HT1080 (cell line): ENCODE results near the gene REXO4. TPM values are rescaled to one million over a fixed set of nuclear protein-coding genes. Genes with fewer than 3 reads are reported as not detected.
"Not testable (repeated sequence)": the region's sequence is repeated elsewhere in the genome, so short reads cannot be mapped to it uniquely, and the experiment has no call there.

Experiments used
- DNase-seq: peaks from one replicate; pipeline ENCODE4 v3.0.0-alpha.2; 2015; ENCODE audit warnings: low read depth
- total RNA-seq: library from RNA; depleted of rRNA; stranded (reverse); fragments of >200 nt; shearing (Covaris generic); gene quantifications from 2 replicates; pipeline ENCODE4 v1.2.3, GENCODE V29; 2014

REXO4 gene
- total RNA-seq, 1 experiment from 2014 or later = 31.6 TPM

DNA sequence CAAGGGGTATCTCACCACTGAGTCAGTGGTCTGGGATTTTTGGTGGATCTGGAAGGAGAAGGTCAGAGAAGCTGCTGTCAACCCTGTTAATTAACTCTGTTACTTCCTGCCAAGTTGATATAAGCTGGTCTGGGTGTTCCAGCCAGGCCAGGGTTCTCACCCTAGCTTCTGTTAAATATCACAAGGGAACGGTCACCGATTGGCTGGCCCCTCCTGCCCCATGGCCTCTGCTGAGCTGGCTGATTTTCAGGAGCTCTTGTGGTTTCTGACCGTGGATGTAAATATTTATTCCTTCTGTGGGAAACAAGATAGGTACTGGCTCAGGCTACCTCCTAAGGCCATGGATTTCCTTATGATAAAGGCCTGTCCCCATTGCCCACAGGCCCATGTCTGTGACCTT lies 5.4 kb upstream of the REXO4 start:
- no peak for DNase-seq

DNA sequence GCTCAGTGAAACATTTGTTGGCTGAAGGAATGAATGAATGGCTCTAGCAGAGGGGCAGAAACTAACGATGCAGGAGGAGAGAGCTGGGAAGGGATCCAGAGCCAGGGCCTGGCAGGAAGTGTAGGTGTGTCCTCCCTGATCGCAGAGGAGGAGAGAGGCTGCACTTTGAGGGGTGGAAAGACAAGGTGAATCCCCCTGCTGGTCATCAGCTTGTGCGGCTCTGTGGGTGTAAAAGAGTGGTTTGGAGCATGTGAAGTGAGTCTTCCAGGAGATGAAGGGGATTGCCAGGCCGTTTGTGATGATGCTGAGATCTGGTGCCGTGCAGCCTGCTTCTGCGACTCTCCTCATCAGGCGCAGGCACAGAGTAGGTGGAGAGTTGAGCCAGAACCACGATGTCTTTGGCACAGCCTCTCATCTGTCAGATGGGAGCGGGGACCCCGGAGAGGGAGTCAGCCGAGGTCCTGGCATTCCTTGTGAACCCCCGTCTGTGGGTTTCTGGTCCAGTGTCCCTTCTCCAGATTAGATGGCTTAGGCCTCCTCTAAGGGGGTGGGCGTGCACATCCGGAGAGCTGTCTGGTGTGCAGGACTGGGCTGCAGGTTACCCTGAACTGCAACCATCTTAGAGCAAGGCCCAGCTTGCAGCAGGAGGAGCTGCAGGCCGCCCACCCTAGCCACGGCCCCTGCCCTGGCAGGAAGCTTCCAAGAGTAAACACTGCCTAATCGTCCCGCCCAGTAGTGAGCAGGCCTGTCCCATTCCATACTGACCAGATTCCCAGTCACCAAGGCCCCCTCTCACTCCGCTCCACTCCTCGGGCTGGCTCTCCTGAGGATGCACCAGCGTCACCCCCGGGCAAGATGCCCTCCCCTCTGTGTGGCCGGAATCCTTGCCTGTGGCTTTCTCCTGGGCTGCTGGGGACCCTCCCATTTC lies 4.1 kb upstream of the REXO4 start, which contains the start of gene ADAMTS13:
Gene ADAMTS13, plus strand, starts transcription at position 753 of the 928 bp plus-strand sequence. Its CDS starts 77 bp downstream, at position 830.
- peak; percentile 54 for DNase-seq

DNA sequence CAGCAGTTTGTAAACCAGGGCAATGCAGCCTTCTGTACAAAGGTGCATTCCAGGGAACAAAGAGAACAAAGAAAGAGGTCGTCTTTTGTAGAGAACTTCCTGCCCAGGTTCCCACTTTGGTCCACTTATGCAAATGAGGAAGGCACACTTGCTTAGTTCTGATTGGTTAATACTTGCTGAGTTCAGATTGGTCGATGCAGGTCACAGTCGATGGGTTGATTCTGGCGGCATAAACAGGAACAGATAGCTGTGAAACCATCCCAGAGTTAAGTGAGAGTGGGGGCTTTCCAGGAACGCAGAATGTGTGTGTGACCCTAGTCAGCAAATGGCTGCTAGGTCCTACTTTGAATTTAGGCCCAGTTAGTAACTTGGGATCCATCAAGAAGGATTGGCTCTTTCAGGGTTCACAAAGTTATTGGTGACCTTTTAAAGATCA lies 2.6 kb upstream of the REXO4 start:
- no peak for DNase-seq

DNA sequence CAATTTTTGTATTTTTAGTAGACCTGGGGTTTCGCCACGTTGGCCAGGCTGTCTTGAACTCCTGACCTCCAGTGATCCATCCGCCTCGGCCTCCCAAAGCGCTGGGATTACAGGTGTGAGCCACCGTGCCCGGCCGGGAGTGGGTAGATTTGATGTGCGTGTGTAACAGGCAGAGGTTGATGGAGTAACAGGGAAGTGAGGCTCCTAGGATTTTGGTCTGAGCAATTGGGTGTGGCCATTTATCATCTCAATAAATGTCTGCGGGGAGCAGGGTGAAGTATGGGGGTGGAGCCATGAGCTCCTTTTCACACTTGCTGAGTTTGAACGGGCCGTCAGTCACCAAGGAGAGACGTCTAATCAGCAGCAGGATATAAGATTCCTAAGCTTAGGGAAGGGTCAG lies 1.2 kb upstream of the REXO4 start:
- no peak for DNase-seq

DNA sequence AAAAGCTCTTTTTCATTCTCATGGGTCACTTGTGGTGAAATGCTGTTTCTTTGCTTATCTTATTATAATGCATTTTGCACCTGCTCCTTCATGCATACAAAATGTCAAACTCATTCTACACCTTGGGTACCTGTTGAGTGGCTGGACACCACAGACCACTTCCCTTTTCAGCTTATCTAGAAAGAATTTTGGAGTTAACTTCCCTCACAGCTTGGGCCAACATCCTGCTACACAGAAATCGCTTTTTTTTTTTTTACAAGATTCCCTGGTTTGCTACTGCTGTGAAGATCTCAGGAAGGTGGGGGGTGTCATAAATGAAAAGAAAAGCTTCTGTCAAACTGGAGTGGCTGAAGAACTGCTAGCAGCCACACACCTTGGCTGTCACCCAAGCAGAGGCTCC lies 2.6 kb downstream of the REXO4 start:
- DNase-seq = no peak

DNA sequence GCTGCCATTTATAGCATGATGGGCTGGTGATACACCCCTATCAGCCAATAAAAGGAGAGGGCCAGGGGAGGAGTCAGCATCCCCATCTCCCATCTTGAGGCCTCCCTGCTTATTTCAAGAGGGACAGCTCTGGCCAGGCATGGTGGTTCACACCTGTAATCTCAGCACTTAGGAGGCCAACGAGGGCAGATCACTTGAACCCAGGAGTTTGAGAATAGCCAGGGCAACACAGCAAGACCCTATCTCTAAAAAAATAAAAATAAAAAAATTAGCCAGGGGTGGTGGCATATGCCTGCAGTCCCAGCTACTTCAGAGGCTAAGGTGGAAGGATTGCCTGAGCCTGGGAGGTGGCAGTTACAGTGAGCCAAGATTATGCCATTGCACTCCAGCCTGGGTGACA lies 9.8 kb downstream of the REXO4 start:
- no peak for DNase-seq

DNA sequence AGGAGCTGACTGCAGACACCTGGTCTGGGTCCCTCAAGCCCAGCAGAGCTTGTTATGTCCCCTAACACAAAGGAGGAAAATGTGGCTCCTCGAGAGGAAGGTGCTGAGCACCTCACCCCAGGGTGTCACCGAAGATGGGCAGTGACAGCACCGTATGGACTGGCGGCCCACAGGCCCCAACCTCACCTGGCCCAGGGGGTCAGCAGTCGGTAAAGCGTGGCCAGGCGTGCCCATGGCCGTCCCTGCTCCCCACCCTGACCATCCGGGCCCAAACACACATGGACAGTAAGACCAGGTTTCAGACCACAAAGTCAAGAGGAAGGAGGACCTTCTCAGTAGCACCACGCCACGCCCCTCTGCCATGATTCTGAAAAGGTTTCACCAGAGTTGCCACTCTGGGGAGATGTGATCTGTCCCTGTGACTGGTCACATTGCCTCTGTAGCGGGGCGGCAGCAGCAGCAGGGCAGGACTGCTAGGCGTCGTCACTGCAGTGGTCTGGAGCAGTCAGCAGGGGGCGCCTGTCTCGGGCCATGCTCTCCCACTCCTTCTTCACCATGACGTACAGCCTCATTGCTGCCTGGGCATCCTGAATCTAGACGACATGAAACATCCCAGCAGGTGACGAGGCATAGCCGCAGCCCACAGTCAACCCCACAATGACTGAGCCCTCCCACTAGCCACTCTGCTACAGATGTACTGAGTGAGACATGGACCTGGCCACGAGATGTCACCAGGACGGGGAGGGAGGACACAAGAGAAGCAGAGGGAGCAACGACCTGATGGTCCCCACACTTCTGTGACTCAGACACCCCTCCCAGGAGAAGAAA lies 11.1 kb downstream of the REXO4 start:
- DNase-seq = peak; percentile 74

DNA sequence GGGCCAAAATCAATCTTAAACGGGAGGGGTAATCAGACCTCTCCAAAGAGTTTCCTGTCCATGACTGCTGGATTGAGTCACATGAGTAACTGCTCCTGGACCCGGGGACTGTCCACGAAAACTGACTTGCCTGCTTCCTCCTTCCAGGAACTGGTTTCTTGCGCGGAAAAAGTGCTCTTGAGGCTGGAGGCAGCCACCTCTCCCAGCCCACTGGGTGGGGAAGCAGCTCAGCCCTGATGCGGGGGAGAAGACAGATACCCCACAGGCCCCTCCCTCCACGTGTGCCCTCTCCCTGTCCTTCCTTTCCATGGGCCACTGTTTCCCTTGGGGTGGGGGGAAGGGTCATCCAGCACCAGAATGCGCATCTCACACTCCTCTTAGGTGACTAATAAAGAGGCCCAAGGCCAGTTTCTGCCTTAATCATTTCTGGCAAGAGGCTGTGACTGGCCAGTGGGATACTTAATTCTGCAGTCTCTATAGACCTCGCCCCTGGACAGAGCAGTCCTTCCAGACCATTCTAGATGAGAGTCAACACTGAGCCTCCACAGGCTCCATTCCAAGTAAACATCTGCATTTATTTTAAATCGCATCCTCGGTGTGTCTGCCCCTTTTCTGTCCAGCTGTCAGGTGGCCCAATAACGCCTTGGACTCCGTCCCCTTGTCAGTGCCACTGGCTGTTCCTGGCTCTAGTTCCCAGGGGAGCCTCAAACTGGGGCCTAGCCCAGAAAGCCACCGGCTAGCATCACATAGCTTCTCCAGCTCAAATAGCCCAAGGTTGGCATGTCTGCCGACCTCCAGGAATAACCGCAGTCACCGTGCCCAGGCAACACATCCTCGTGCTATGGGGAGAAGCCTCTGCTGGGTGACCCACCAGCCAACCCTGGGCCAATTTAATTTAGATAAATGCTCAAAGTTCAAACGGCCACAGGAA lies 12.0 kb downstream of the REXO4 start:
- peak; percentile 25 for DNase-seq

DNA sequence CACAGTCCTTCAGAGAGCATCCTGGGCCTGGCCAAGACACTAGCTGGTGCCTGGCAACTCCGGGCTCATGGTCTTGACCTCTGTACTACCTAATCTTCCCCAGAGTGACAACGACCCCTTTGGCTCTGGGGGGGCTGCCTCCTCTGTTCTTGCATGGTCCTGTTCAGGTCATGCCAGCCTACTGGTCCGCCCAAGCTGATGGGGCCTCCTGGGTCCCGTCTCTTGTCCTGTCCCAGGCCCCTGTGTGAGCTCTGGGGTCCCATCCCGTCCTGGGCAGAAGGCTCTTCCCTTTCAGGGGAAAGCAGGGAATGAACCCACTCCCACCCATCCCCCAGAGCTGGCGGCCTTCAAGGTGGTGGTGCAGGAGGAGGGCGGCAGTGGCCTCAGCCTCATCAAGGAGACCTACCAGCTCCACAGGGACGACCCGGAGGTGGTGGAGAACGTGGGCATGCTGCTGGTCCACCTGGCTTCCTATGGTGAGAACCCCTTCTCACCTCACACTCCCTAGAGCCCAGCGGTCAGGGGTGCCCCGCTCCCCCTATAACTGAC lies 13.3 kb downstream of the REXO4 start:
- no peak for DNase-seq

DNA sequence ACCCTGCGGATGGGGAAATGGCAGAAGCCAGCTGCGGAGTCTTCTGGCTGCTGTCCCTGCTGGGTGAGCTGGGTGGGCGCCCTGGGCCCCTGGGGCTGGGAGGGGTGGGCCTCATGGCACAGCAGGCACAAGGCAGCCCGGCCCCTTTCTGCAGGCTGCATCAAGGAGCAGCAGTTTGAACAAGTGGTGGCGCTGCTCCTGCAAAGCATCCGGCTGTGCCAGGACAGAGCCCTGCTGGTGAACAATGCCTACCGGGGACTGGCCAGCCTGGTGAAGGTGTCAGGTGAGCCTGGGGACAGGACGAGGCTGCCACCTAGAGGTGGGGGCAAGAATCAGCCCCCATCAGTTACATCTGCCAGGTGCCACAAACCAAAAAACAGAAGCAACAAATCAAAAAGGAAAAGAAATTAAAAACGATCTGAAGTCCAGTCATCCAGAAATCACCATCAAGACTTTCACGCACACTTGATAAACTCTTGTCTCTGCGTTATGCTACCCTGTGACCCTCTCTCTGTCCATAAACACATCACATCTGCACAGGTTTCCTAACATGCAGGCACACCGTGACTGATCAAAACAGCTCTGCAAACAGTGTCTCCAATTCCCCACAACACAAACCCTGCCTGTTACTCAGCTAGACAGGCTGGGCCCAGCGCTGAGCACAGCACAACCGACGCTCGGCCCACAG lies 13.9 kb downstream of the REXO4 start:
- peak; percentile 30 for DNase-seq

DNA sequence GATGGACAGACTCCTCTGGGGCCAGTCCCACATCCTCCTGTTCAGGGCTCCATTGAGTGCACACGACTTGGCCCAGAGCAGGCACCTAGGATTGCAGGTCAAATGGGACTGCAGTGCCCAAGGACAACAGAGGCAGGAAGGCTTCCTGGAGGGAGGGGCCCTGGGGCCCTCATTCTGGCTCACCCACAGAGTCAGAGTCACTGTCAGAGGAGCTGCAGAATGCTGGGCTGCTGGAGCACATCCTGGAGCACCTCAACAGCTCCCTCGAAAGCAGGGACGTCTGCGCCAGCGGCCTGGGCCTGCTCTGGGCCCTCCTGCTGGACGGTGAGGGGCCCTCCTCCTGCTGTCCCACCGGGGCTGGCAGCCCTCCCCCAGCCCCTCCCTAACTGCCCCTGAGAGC lies 15.1 kb downstream of the REXO4 start:
- no peak for DNase-seq

DNA sequence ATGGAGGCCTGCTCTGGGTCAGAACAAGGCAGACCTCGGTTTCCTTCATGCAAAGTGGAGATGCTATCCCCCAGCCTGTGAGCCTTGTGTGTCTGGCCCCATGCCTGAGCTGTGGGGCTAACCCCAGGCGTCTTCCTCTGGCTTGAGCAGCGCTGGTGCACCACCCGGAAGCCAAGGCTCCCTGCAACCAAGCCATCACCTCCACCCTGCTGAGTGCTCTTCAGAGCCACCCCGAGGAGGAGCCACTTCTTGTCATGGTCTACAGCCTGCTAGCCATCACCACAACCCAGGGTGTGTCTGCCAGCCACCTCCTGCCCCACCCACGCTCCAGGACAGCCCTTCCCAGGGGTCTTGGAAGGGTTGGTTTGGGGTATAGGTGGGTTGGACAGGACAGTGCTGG lies 16.2 kb downstream of the REXO4 start:
- DNase-seq = no peak

DNA sequence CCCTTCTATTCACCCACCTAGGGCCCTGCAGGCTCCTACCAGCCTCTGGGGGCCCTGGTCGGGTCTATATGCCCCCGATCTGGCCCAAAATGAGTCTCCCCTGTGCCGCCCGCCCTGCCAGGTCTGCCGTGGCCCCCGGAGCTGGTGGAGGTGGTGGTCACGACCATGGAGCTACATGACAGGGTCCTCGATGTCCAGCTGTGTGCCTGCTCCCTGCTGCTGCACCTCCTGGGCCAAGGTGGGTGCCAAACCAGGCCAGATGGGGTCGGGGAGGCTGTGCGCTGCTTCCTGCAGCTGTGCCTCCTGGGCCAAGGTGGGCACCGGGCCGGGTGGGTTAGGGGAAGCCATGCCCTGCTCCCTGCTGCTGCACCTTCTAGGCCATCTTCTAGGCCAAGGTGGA lies 17.5 kb downstream of the REXO4 start:
- no peak for DNase-seq

DNA sequence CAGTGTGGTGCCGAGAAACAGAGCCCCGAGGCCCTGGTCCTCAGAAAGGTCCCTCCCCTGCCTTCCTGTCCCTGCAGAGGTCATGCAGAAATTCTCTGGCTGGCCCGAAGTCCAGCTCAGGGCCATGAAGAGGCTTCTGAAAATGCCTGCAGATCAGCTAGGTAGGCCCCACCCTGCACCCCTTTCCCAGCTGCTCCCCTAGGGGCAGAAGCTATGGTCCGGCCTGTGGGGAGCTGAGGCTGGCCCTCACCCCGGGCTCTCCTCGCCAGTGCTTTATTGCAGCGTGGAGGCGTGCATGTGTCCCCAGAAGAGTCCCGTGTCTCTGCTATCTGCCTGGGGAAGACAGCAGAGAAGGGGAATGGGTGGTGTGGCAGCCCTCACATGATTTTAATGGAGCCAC lies 19.9 kb downstream of the REXO4 start:
- DNase-seq = no peak

DNA sequence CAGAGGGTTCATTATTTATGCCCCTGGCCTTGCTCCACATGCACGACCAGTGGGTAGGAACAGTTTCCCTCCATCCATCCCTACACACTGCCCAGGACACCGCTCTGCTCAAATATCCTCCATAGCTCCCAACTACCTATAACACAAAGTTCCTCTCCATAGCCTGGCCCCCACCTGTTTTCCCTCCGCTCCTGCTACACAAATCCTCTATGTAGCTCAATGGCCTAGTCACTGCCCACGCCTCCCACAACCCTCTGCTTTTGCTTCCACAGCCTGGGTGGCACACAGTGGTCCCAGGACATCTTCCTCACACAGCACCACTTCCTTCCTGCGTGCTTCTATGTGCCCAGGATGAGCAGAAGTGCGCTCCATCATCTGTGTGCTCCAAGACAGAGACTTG lies 20.4 kb downstream of the REXO4 start:
- no peak for DNase-seq

DNA sequence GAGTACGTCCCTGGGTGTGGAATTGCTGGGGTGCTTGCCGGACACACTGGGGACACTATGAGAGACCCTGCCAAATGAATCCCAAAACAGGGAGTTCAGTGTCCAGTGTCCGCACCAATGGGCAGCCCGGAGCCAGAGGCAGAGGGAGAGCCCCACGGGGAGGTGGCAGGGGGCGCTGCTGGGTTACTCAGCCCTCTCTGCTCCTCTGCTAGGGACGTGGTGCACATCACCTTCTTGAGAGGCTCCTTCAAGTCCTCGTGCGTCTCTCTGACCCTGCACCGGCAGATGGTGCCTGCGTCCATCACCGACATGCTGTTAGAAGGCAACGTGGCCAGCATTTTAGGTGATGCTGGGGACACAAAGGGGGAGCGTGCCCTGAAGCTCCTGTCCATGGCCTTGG lies 20.9 kb downstream of the REXO4 start:
- DNase-seq = no peak

DNA sequence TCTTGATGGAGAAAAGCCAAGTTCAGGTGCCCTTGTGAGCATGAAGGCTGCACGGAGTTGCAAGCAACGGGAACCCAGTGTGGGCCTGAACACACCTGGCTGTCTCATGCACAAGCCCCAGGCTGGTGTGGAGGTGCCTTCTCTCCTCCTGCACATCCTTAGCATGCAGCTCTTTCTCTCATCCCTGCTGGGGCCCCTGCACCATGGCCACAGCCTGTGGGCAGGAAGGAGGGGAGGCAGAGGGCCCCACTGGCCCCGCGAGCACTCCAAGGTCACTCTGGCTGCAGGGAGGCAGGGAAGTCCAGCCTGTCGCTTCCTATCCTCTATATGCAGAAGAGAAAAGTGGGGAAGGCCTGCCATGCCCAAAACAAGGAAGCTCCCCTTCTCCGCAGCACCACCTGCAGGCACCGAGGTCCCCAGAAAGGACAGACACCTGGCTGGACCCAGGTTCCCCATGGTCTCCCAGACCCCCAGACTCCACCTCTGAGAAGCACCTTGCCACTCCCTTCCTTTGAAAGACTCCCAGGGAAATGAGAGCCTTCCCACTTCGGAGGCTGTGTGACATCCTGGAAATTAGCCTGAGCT lies 23.0 kb downstream of the REXO4 start:
- DNase-seq = no peak

DNA sequence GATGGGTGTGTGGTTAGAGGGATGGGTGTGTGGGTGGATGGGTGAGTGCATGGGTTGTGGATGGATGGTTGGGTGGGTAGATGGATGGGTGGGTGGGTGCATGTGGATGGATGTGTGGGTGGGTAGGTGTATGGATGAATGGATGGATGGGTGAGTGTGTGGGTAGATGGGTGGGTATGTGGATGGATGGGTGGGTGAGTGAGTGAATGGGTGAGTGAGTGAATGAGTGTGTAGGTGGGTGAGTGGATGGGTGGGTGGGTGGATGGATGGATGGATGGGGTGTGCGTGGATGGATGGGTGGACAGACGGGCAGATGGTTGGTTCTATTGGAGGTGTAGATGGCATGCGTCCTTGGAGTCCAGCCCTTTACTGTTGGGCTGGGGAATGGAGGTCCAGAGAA lies 24.4 kb downstream of the REXO4 start:
- DNase-seq = no peak

DNA sequence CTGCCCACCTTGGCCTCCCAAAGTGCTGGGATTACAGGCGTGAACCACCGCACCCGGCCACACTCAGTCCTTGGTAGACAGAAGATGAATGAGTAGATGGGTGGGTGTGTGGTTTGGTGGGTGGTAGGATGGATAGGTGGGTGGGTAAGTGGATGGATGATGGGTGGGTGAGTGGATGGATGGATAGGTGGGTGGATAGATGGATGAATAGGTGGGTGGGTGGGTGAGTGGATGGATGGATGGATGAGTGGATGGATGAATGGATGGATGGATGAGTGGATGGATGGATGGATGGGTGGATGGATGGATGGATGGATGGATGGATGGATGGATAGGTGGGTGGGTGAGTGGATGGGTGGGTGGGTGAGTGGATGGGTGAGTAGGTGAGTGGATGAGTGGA lies 25.5 kb downstream of the REXO4 start:
- not testable (repeated sequence) for DNase-seq

DNA sequence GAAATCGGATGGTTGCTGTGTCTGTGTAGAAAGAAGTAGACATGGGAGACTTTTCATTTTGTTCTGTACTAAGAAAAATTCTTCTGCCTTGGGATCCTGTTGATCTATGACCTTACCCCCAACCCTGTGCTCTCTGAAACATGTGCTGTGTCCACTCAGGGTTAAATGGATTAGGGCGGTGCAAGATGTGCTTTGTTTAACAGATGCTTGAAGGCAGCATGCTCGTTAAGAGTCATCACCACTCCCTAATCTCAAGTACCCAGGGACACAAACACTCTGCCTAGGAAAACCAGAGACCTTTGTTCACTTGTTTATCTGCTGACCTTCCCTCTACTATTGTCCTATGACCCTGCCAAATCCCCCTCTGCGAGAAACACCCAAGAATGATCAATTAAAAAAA lies 26.4 kb downstream of the REXO4 start:
- not testable (repeated sequence) for DNase-seq
